ENCODE results near the gene NR4A1. TPM values are rescaled to one million over a fixed set of nuclear protein-coding genes. Genes with fewer than 3 reads are reported as not detected.

The NR4A1 gene
- total and polyA plus RNA-seq, 9 of the 15 experiments (the other 6 are each of a cell fraction or from before 2014, with no cell fraction given): 0.07 to 4.7 (median 1.9) TPM; not detected in 1

- TF ChIP-seq ZBTB9 (CRISPR knock-in tag; IDR thresholded peaks at IDR 0.05) (peak; percentile 54; the same call in 1 of the 2 replicates), L3MBTL2 (IDR thresholded peaks at IDR 0.05) (peak; percentile 85), SRF (CRISPR knock-in tag; IDR thresholded peaks at IDR 0.05) (peak; percentile 95 to 97), ESRRA (IDR thresholded peaks at IDR 0.05; ENCODE audit: borderline replicate concordance, low read depth) (peak; percentile 45; the same call in 1 of the 2 replicates), CXXC5 (CRISPR knock-in tag; IDR thresholded peaks at IDR 0.05) (peak; percentile 89), FIP1L1 (IDR thresholded peaks at IDR 0.05; ENCODE audit: low read depth, low read length, poor library complexity, severe bottlenecking) (peak; percentile 61), ZEB2 (IDR thresholded peaks at IDR 0.05) (no peak), BRF1 (IDR thresholded peaks at IDR 0.05; ENCODE audit: borderline replicate concordance, extremely low read depth, insufficient read length) (no peak), CCAR2 (IDR thresholded peaks at IDR 0.05; ENCODE audit: low read depth, low read length) (no peak), NR2C2 (CRISPR knock-in tag; IDR thresholded peaks at IDR 0.05) (no peak), NR2C2 (tag; IDR thresholded peaks at IDR 0.05) (no peak), GMEB1 (CRISPR knock-in tag; IDR thresholded peaks at IDR 0.05) (peak; percentile 48; the same call in 1 of the 2 replicates), RFX1 (IDR thresholded peaks at IDR 0.05) (no peak), YY1 (IDR thresholded peaks at IDR 0.05; ENCODE audit: borderline replicate concordance in 1 of 3, control insufficient read depth in 1 of 3, extremely low read depth in 1 of 3, insufficient read depth in 3 of 3, insufficient read length in 1 of 3, insufficient replicate concordance in 2 of 3, low read depth in 1 of 3, low read length in 2 of 3) (peak in 1 of 3 experiments; percentile 10), GATAD2B (IDR thresholded peaks at IDR 0.05; ENCODE audit: borderline replicate concordance) (no peak), PCBP1 (IDR thresholded peaks at IDR 0.05; ENCODE audit: low read depth, low read length, poor library complexity, severe bottlenecking) (peak; percentile 84), FOSL1 (tag; conservative IDR thresholded peaks at IDR 0.05) (peak; percentile 63), EGR1 (conservative IDR thresholded peaks at IDR 0.05) (peak; percentile 52; the same call in 1 of the 2 replicates), TAF1 (IDR thresholded peaks at IDR 0.05; ENCODE audit: control insufficient read depth, extremely low read depth, insufficient read depth, low read length, severe bottlenecking) (peak; percentile 37), ZBTB11 (CRISPR knock-in tag; IDR thresholded peaks at IDR 0.05) (peak in 1 of 3 experiments; percentile 28; a peak in 1 of 6 replicates)
Measured at GRCh38 chr12:52050758-52051541, at the start of gene NR4A1 (continued).

Data from K562 (cell line).